Mesenchymal stem cell (in vitro differentiated cells and primary cell): ENCODE data around the gene DSCAM.

ENCODE experiments used
- DNase-seq: peaks from one replicate; pipeline ENCODE4 v3.0.0-alpha.2; 2013
- H2AFZ ChIP-seq: one replicate; pipeline ENCODE4 v1.6.1; 2013; ENCODE audit warnings: low read depth, mild to moderate bottlenecking, control low read depth, inconsistent platforms, low read length, moderate library complexity
- H2AK5ac ChIP-seq: 2 replicates; pipeline ENCODE4 v1.6.1; 2013; ENCODE audit warnings: low read length, moderate library complexity, mild to moderate bottlenecking, inconsistent platforms; ENCODE audit not compliant: severe bottlenecking
- H2BK120ac ChIP-seq: one replicate; pipeline ENCODE4 v1.6.1; 2013; ENCODE audit warnings: low read depth, mild to moderate bottlenecking, inconsistent platforms, low read length, moderate library complexity
- H2BK12ac ChIP-seq, 2 experiments: one replicate each; pipeline ENCODE4 v1.6.1; 2013; ENCODE audit warnings: inconsistent platforms in 2 of 2, low read length in 2 of 2, mild to moderate bottlenecking in 2 of 2, moderate library complexity in 2 of 2, control low read depth in 1 of 2
- H2BK15ac ChIP-seq: one replicate; pipeline ENCODE4 v1.6.1; 2013; ENCODE audit warnings: mild to moderate bottlenecking, low read depth, inconsistent platforms; ENCODE audit not compliant: poor library complexity, severe bottlenecking
- H2BK5ac ChIP-seq: 2 replicates; pipeline ENCODE4 v1.6.1; 2013; ENCODE audit warnings: low read depth, mild to moderate bottlenecking, low read length, control low read depth, inconsistent platforms; ENCODE audit not compliant: poor library complexity, severe bottlenecking
- H3K14ac ChIP-seq, 2 experiments: one replicate each; pipeline ENCODE4 v1.6.1; 2013; ENCODE audit warnings: inconsistent platforms in 2 of 2, low read length in 2 of 2, control low read depth in 1 of 2, mild to moderate bottlenecking in 1 of 2, moderate library complexity in 1 of 2
- H3K18ac ChIP-seq, 2 experiments: one replicate each; pipeline ENCODE4 v1.6.1; 2013; ENCODE audit warnings: inconsistent platforms in 2 of 2, low read length in 2 of 2, control low read depth in 1 of 2, low read depth in 1 of 2, mild to moderate bottlenecking in 1 of 2
- H3K23ac ChIP-seq, 2 experiments: one replicate each; pipeline ENCODE4 v1.6.1; 2013; ENCODE audit warnings: inconsistent platforms in 2 of 2, low read length in 2 of 2, mild to moderate bottlenecking in 2 of 2, moderate library complexity in 2 of 2, control low read depth in 1 of 2
- H3K27ac ChIP-seq: 2 replicates; pipeline ENCODE4 v1.5.1; 2013; ENCODE audit warnings: mild to moderate bottlenecking, moderate library complexity, low read length, control low read depth, inconsistent platforms; ENCODE audit not compliant: poor library complexity, severe bottlenecking
- H3K27me3 ChIP-seq, 2 experiments: 2 replicates each; pipeline versions ENCODE4 v1.6.1 to v1.7.0; 2013; ENCODE audit warnings: low read length in 2 of 2, mild to moderate bottlenecking in 2 of 2, moderate library complexity in 2 of 2, control low read depth in 1 of 2, inconsistent platforms in 1 of 2; ENCODE audit not compliant: control insufficient read depth in 1 of 2, insufficient read depth in 1 of 2
- H3K36me3 ChIP-seq, 2 experiments: 2 replicates each; pipeline versions ENCODE4 v1.6.1 to v1.7.0; 2013; ENCODE audit warnings: low read length in 2 of 2, control low read depth in 1 of 2, inconsistent platforms in 1 of 2, low read depth in 1 of 2, mild to moderate bottlenecking in 1 of 2; ENCODE audit not compliant: insufficient read depth in 2 of 2, control insufficient read depth in 1 of 2
- H3K4ac ChIP-seq, 2 experiments: one replicate each; pipeline ENCODE4 v1.6.1; 2013; ENCODE audit warnings: inconsistent platforms in 2 of 2, low read length in 2 of 2, mild to moderate bottlenecking in 2 of 2, moderate library complexity in 2 of 2, control low read depth in 1 of 2, low read depth in 1 of 2
- H3K4me1 ChIP-seq: 2 replicates; pipeline ENCODE4 v1.6.1; 2013; ENCODE audit warnings: low read depth, low read length, control low read depth; ENCODE audit not compliant: control insufficient read depth, insufficient read depth
- H3K4me2 ChIP-seq: 2 replicates; pipeline ENCODE4 v1.6.1; 2013; ENCODE audit warnings: low read length, mild to moderate bottlenecking, inconsistent platforms; ENCODE audit not compliant: poor library complexity, severe bottlenecking
- H3K4me3 ChIP-seq, 2 experiments: 2 replicates each; pipeline versions ENCODE4 v1.5.1 to v1.7.0; 2013; ENCODE audit warnings: low read length in 2 of 2, mild to moderate bottlenecking in 2 of 2, control low read depth in 1 of 2, low read depth in 1 of 2; ENCODE audit not compliant: insufficient read depth in 1 of 2
- H3K79me1 ChIP-seq: replicated peaks from 2 replicates; pipeline ENCODE4 v1.6.1; 2013; ENCODE audit warnings: mild to moderate bottlenecking, control low read depth, low read length, inconsistent platforms; ENCODE audit not compliant: poor library complexity, severe bottlenecking
- H3K9ac ChIP-seq: 2 replicates; pipeline ENCODE4 v1.7.0; 2013; ENCODE audit warnings: mild to moderate bottlenecking, low read length, moderate library complexity
- H3K9me3 ChIP-seq: 2 replicates; pipeline ENCODE4 v1.7.0; 2013; ENCODE audit warnings: mild to moderate bottlenecking, low read length; ENCODE audit not compliant: control insufficient read depth
- H4K8ac ChIP-seq: one replicate; pipeline ENCODE4 v1.6.1; 2013; ENCODE audit warnings: inconsistent platforms, mild to moderate bottlenecking, low read length, moderate library complexity
- H4K91ac ChIP-seq: one replicate; pipeline ENCODE4 v1.6.1; 2013; ENCODE audit warnings: mild to moderate bottlenecking, low read length, inconsistent platforms
- WGBS: methylation state at CpG from one replicate; pipeline ENCODE4 v1.1.7; 2013; ENCODE audit warnings: mixed read lengths; 5-methylcytosine and 5-hydroxymethylcytosine counted together

DSCAM gene

DNA sequence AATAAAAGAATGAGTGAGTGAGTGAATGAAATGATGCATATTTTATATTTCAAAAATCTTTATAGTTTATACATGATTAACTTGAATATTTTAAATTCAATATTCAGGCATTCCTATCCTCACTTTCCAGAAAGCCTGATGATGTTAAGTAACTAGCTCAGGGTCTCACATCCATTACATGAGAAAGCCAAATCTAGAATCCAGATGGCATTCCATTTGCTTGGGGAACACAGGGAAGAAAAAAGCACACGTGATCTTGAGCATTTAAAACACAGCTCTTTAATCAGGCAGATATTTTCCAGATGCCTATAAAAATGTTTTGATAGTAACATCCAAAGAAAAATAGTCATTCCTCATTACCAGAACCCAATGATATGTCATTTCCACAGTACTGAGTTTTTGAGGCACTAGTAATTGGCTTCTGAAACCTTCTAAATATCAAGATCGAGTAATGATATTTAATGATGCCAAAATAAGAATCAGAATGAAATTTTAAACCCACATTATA, 291.9 kb downstream of the DSCAM start:
- Histone ChIP-seq H2BK12ac (no peak overlapping the region), H2BK15ac (no peak overlapping the region), H2BK5ac (no peak overlapping the region), H3K9me3 (peaks cover 3% of the 10 kb centered on the region), H2AK5ac (no peak overlapping the region), H3K4me1 (no peaks in the 10 kb centered on the region), H3K4me2 (no peak overlapping the region), H3K9ac (no peak overlapping the region), H4K8ac (no peak overlapping the region), H3K23ac (no peak overlapping the region), H3K27me3 (no peaks in the 10 kb centered on the region), H2BK120ac (no peak overlapping the region), H2AFZ (no peak overlapping the region), H3K14ac (no peak overlapping the region), H3K36me3 (no peaks in the 10 kb centered on the region), H3K79me1 (no peaks in the 10 kb centered on the region), H3K27ac (no peak overlapping the region), H3K4ac (no peak overlapping the region), H4K91ac (no peak overlapping the region), H3K18ac (no peak overlapping the region), H3K4me3 (no peak overlapping the region)
- WGBS, result 33% methylated on average over 1 of the region's 2 CpGs
- no peak for DNase-seq

DNA sequence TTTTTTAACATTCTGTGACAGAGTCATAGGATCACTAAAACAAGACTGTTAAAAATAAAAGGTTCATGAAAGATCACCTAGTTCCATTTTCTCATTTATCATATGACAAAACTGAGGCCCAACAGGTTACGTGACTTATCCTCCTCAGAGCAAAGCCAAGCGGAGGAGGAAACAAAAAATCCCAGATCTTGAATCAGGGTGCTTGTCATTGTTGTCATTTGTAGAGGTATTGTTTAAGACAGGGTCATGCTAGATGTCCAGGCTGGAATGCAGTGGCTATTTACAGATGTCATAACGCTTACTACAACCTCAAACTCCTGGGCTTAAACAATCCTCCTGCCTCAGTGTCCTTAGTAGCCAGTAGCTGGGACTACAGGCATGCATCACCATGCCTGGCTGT, 293.2 kb downstream of the DSCAM start:
- Histone ChIP-seq H3K27ac (no peak overlapping the region), H3K9me3 (peaks cover 7% of the 10 kb centered on the region), H3K23ac (no peak overlapping the region), H3K36me3 (no peaks in the 10 kb centered on the region), H3K4me3 (no peak overlapping the region), H3K79me1 (no peaks in the 10 kb centered on the region), H2AK5ac (no peak overlapping the region), H4K8ac (no peak overlapping the region), H3K4me1 (no peaks in the 10 kb centered on the region), H3K4me2 (no peak overlapping the region), H4K91ac (no peak overlapping the region), H2BK12ac (no peak overlapping the region), H3K9ac (no peak overlapping the region), H3K18ac (no peak overlapping the region), H2BK5ac (no peak overlapping the region), H2AFZ (no peak overlapping the region), H2BK120ac (no peak overlapping the region), H2BK15ac (no peak overlapping the region), H3K27me3 (no peaks in the 10 kb centered on the region), H3K14ac (no peak overlapping the region), H3K4ac (no peak overlapping the region)
- WGBS, result no CpG with 5 or more reads among the region's 3 CpGs
- no peak for DNase-seq

DNA sequence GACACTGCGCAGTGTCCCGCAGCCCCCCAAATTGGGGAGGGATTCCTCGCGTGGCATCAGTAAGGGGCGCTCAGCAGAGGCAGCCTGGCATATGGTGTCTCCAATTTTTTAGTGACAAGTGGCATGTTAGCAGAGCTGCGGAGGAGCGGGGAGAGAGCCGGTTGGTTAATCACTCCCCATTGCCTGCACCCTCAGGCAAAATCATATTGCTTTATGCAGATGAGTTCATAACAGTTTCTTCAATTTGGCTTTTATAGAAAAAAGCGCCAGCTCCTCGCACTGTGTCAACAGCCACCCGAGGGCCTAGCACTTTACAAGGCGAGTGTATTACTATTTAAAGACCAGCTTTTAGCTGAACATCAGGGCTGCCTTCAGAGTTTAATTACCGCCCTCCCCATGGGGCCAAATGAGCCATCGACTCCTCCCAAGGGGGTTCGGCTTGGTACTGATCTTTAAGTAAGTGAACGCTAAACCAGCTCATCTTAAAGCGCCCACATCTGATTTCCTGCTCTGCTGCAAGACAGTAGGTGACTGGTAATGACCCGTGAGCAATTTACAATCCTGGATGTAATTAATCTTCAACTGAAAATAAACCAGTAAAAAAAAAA, 298.9 kb downstream of the DSCAM start:
- H3K79me1 ChIP-seq, result no peaks in the 10 kb centered on the region
- no peak overlapping the region for H3K9ac ChIP-seq
- no peak overlapping the region for H2BK12ac ChIP-seq
- no peak overlapping the region for H4K91ac ChIP-seq
- no peak overlapping the region for H2AK5ac ChIP-seq
- H3K23ac ChIP-seq, result no peak overlapping the region
- no peak overlapping the region for H3K27ac ChIP-seq
- H3K27me3 ChIP-seq, result no peaks in the 10 kb centered on the region
- H3K18ac ChIP-seq, result no peak overlapping the region
- no peak overlapping the region for H2BK120ac ChIP-seq
- H4K8ac ChIP-seq, result no peak overlapping the region
- DNase-seq, result no peak
- H2BK15ac ChIP-seq, result no peak overlapping the region
- H2AFZ ChIP-seq, result no peak overlapping the region
- no peak overlapping the region for H3K4me2 ChIP-seq
- H3K4me1 ChIP-seq, result no peaks in the 10 kb centered on the region
- H3K14ac ChIP-seq, result no peak overlapping the region
- no peak overlapping the region for H3K4ac ChIP-seq
- H3K36me3 ChIP-seq, result no peaks in the 10 kb centered on the region
- WGBS, result 68% methylated on average over 17 of the region's 18 CpGs
- H2BK5ac ChIP-seq, result no peak overlapping the region
- H3K9me3 ChIP-seq, result peaks cover 21% of the 10 kb centered on the region
- no peak overlapping the region for H3K4me3 ChIP-seq

DNA sequence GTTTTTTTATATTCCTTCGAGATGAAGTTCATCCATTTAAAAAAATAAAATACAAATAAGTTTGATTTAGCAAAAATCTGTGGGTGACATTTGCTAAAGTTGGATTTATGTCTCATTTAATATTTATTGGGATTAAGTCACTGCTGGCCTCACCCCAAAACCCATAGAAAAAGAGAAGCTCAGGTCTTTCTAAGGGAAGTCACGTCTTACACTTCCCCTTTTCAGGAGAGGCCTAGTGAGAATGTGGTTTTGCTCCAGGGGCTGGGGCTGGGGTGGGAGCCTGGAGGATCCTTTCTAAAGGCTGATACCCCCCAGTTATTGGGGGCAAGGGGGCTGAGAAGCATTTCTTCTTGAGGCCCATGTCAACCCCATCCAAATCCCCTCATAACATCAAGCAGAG, 300.3 kb downstream of the DSCAM start:
- 90% methylated on average over 1 of the region's 2 CpGs for whole genome bisulfite sequencing

More for the DNA sequence above, 300.3 kb downstream of the DSCAM start:
- Histone ChIP-seq H2AK5ac (no peak overlapping the region), H3K9ac (no peak overlapping the region), H3K14ac (no peak overlapping the region), H3K36me3 (no peaks in the 10 kb centered on the region), H3K4me3 (no peak overlapping the region), H3K27me3 (no peaks in the 10 kb centered on the region), H3K18ac (no peak overlapping the region), H3K9me3 (peaks cover 21% of the 10 kb centered on the region), H3K23ac (no peak overlapping the region), H2BK5ac (no peak overlapping the region), H4K91ac (no peak overlapping the region), H3K4me1 (no peaks in the 10 kb centered on the region), H3K79me1 (no peaks in the 10 kb centered on the region), H4K8ac (no peak overlapping the region), H2BK15ac (no peak overlapping the region), H2BK120ac (no peak overlapping the region), H2AFZ (no peak overlapping the region), H2BK12ac (no peak overlapping the region), H3K4me2 (no peak overlapping the region), H3K27ac (no peak overlapping the region), H3K4ac (no peak overlapping the region)
- no peak for DNase-seq
